H9 (cell line): ENCODE measurements around the gene FBXL19. TPM values are rescaled to one million over a fixed set of nuclear protein-coding genes. Genes with fewer than 3 reads are reported as not detected.

Experiments
- DNase-seq: peaks from one replicate; pipeline ENCODE4 v3.0.0-alpha.2; 2017
- H2AFZ ChIP-seq: one replicate; pipeline ENCODE4 v1.6.1; 2013; ENCODE audit warnings: mild to moderate bottlenecking, low read length, control low read depth, moderate library complexity
- H2AK5ac ChIP-seq: 2 replicates; pipeline ENCODE4 v1.6.1; 2013; ENCODE audit warnings: low read length, control low read depth, mixed read lengths; ENCODE audit not compliant: insufficient read length
- H2BK120ac ChIP-seq: one replicate; pipeline ENCODE4 v1.6.1; 2013; ENCODE audit warnings: low read depth, mild to moderate bottlenecking, low read length, control low read depth, inconsistent platforms; ENCODE audit not compliant: poor library complexity, severe bottlenecking
- H2BK12ac ChIP-seq: 2 replicates; pipeline ENCODE4 v1.6.1; 2013; ENCODE audit warnings: low read length, control low read depth, mixed read lengths, low read depth; ENCODE audit not compliant: insufficient read length
- H2BK15ac ChIP-seq: 2 replicates; pipeline ENCODE4 v1.6.1; 2013; ENCODE audit warnings: low read depth, low read length, control low read depth
- H2BK20ac ChIP-seq: one replicate; pipeline ENCODE4 v1.6.1; 2013; ENCODE audit warnings: low read depth, mild to moderate bottlenecking, low read length, control low read depth, inconsistent platforms; ENCODE audit not compliant: poor library complexity, severe bottlenecking
- H2BK5ac ChIP-seq: 2 replicates; pipeline ENCODE4 v1.6.1; 2013; ENCODE audit warnings: low read length, control low read depth, mixed read lengths; ENCODE audit not compliant: insufficient read length
- H3K14ac ChIP-seq: 2 replicates; pipeline ENCODE4 v1.6.1; 2013; ENCODE audit warnings: low read length, control low read depth; ENCODE audit not compliant: insufficient read depth
- H3K18ac ChIP-seq: 2 replicates; pipeline ENCODE4 v1.6.1; 2013; ENCODE audit warnings: low read depth, mild to moderate bottlenecking, mixed read lengths, low read length, control low read depth; ENCODE audit not compliant: insufficient read length
- H3K23ac ChIP-seq: 2 replicates; pipeline ENCODE4 v1.6.1; 2013; ENCODE audit warnings: low read length, control low read depth, mixed read lengths, low read depth; ENCODE audit not compliant: insufficient read length
- H3K23me2 ChIP-seq: 2 replicates; pipeline ENCODE4 v1.6.1; 2013; ENCODE audit warnings: low read depth, mild to moderate bottlenecking, mixed read lengths, low read length, control low read depth; ENCODE audit not compliant: insufficient read length, poor library complexity, severe bottlenecking
- H3K27ac ChIP-seq: 2 replicates; pipeline ENCODE4 v1.5.1; 2013; ENCODE audit warnings: low read length, control low read depth, mixed read lengths, low read depth; ENCODE audit not compliant: insufficient read length
- H3K27me3 ChIP-seq: 2 replicates; pipeline ENCODE4 v1.6.1; 2013; ENCODE audit warnings: low read length, control low read depth, inconsistent platforms; ENCODE audit not compliant: insufficient read depth
- H3K4ac ChIP-seq: 2 replicates; pipeline ENCODE4 v1.6.1; 2013; ENCODE audit warnings: low read depth, mild to moderate bottlenecking, control low read depth, inconsistent platforms, low read length, moderate library complexity
- H3K4me1 ChIP-seq: 2 replicates; pipeline ENCODE4 v1.6.1; 2013; ENCODE audit warnings: low read length, control low read depth, inconsistent platforms; ENCODE audit not compliant: insufficient read depth
- H3K4me2 ChIP-seq: 2 replicates; pipeline ENCODE4 v1.6.1; 2013; ENCODE audit warnings: low read length, control low read depth, mixed read lengths; ENCODE audit not compliant: insufficient read length, insufficient read depth
- H3K56ac ChIP-seq: 2 replicates; pipeline ENCODE4 v1.6.1; 2013; ENCODE audit warnings: low read depth, mild to moderate bottlenecking, mixed read lengths, low read length, control low read depth; ENCODE audit not compliant: insufficient read length
- H3K79me1 ChIP-seq: 2 replicates; pipeline ENCODE4 v1.6.1; 2013; ENCODE audit warnings: low read depth, mild to moderate bottlenecking, moderate library complexity, low read length, control low read depth, inconsistent platforms; ENCODE audit not compliant: insufficient read depth, poor library complexity, severe bottlenecking
- H3K79me2 ChIP-seq: 2 replicates; pipeline ENCODE4 v1.6.1; 2013; ENCODE audit warnings: low read length, control low read depth, inconsistent platforms; ENCODE audit not compliant: insufficient read depth
- H3K9ac ChIP-seq: 2 replicates; pipeline ENCODE4 v1.6.1; 2013; ENCODE audit warnings: low read length, control low read depth, mixed read lengths; ENCODE audit not compliant: insufficient read length; ENCODE audit errors: extremely low read depth
- H3K9me3 ChIP-seq: one replicate; pipeline ENCODE4 v1.6.1; 2013; ENCODE audit warnings: low read depth, low read length, inconsistent platforms; ENCODE audit not compliant: control insufficient read depth
- H3T11ph ChIP-seq: one replicate; pipeline ENCODE4 v1.6.1; 2013; ENCODE audit warnings: mild to moderate bottlenecking, low read length, control low read depth, inconsistent platforms
- H4K20me1 ChIP-seq: one replicate; pipeline ENCODE4 v1.6.1; 2013; ENCODE audit not compliant: control insufficient read depth, insufficient read length, insufficient read depth
- H4K5ac ChIP-seq: 2 replicates; pipeline ENCODE4 v1.6.1; 2013; ENCODE audit warnings: low read depth, mild to moderate bottlenecking, mixed read lengths, low read length, control low read depth; ENCODE audit not compliant: insufficient read length
- H4K8ac ChIP-seq: replicated peaks from 2 replicates; pipeline ENCODE4 v1.6.1; 2013; ENCODE audit warnings: low read length, control low read depth, mixed read lengths, low read depth; ENCODE audit not compliant: insufficient read length
- H4K91ac ChIP-seq: 2 replicates; pipeline ENCODE4 v1.6.1; 2013; ENCODE audit warnings: low read depth, mild to moderate bottlenecking, moderate library complexity, mixed read lengths, low read length, control low read depth; ENCODE audit not compliant: insufficient read length
- H3K27ac Mint-ChIP-seq, 3 experiments: 2 replicates in 2 of 3; 3 replicates in 1 of 3; pipeline ENCODE4 v1.8.0; 2020 to 2021; ENCODE audit warnings: mixed read lengths in 3 of 3, mild to moderate bottlenecking in 1 of 3, moderate library complexity in 1 of 3
- H3K27me3 Mint-ChIP-seq: 2 replicates; pipeline ENCODE4 v1.8.0; 2021; ENCODE audit warnings: low read depth, mild to moderate bottlenecking, moderate library complexity, mixed read lengths
- H3K36me3 Mint-ChIP-seq, 3 experiments: 2 replicates in 2 of 3; 3 replicates in 1 of 3; pipeline ENCODE4 v1.8.0; 2020 to 2021; ENCODE audit warnings: low read depth in 3 of 3, mixed read lengths in 3 of 3; ENCODE audit not compliant: insufficient read depth in 1 of 3
- H3K4me1 Mint-ChIP-seq, 2 experiments: 2 replicates each; pipeline ENCODE4 v1.8.0; 2020; ENCODE audit warnings: mixed read lengths in 2 of 2
- H3K4me3 Mint-ChIP-seq, 2 experiments: 2 replicates in 1 of 2; 3 replicates in 1 of 2; pipeline ENCODE4 v1.8.0; 2020 to 2021; ENCODE audit warnings: mild to moderate bottlenecking in 2 of 2, mixed read lengths in 2 of 2, moderate library complexity in 1 of 2
- H3K9me3 Mint-ChIP-seq, 2 experiments: 2 replicates in 1 of 2; 3 replicates in 1 of 2; pipeline ENCODE4 v1.8.0; 2020; ENCODE audit warnings: mild to moderate bottlenecking in 2 of 2, mixed read lengths in 2 of 2, moderate library complexity in 1 of 2
- CTCF ChIP-seq: fragments of 200-600 bp; sonication (generic); conservative IDR thresholded peaks from 3 replicates; pipeline ENCODE4 v1.8.0; 2021; ENCODE audit warnings: antibody characterized with exemption, mild to moderate bottlenecking
- WGBS: extraction: QIAGEN DNeasy Blood & Tissue Kit; methylation state at CpG from one replicate; pipeline ENCODE4 v1.1.7; 2013; ENCODE audit warnings: missing lambda C conversion rate, low lambda C conversion rate, mixed read lengths; ENCODE audit not compliant: insufficient read length; ENCODE audit errors: extremely low coverage; 5-methylcytosine and 5-hydroxymethylcytosine counted together
- total RNA-seq: library from RNA; stranded (reverse); gene quantifications from 2 replicates; pipeline ENCODE4 v1.2.1, GENCODE V29; 2021

The FBXL19 gene
- total RNA-seq, 1 experiment from 2014 or later, result 66.8 TPM

DNA sequence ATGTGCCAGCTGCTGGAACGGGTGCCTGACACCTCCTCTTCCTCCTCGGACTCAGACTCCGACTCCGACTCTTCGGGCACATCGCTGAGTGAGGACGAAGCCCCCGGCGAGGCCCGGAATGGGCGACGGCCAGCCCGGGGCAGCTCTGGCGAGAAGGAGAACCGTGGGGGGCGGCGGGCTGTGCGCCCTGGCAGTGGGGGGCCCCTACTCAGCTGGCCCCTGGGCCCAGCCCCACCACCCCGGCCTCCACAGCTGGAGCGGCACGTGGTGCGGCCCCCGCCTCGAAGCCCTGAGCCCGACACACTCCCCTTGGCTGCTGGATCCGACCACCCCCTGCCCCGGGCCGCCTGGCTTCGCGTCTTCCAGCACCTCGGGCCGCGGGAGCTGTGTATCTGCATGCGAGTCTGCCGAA is 6.8 kb downstream of the FBXL19 start:
- H3K36me3 Mint-ChIP-seq, result peaks cover 37 to 50% (median 46%) of the 10 kb centered on the region in 3 experiments
- H3K56ac ChIP-seq, result no peak overlapping the region
- no peak overlapping the region for H3K27ac ChIP-seq
- no peaks in the 10 kb centered on the region for H3K9me3 Mint-ChIP-seq
- no peak overlapping the region for H4K91ac ChIP-seq
- H3K4me1 Mint-ChIP-seq, result peaks cover 9 to 24% of the 10 kb centered on the region in 2 experiments
- no peak overlapping the region for H3K27ac Mint-ChIP-seq
- no peak overlapping the region for H2BK5ac ChIP-seq
- no peak overlapping the region for H2AFZ ChIP-seq
- no peak overlapping the region for H3K9ac ChIP-seq
- H3K27me3 ChIP-seq, result no peaks in the 10 kb centered on the region
- no peak overlapping the region for H2BK12ac ChIP-seq
- H3K79me1 ChIP-seq, result no peaks in the 10 kb centered on the region
- no peaks in the 10 kb centered on the region for H3K4me1 ChIP-seq
- no peak overlapping the region for H4K8ac ChIP-seq
- no peak overlapping the region for H3K4me2 ChIP-seq
- no peaks in the 10 kb centered on the region for H3K79me2 ChIP-seq
- H3T11ph ChIP-seq, result no peak overlapping the region
- H3K18ac ChIP-seq, result no peak overlapping the region
- no peak overlapping the region for H2BK15ac ChIP-seq
- no peak for TF ChIP-seq CTCF
- H3K14ac ChIP-seq, result no peak overlapping the region
- H3K23me2 ChIP-seq, result no peaks in the 10 kb centered on the region
- DNase-seq, result no peak
- no peak overlapping the region for H3K4ac ChIP-seq
- H3K23ac ChIP-seq, result no peak overlapping the region
- no peak overlapping the region for H2BK20ac ChIP-seq
- no peaks in the 10 kb centered on the region for H4K20me1 ChIP-seq
- no peaks in the 10 kb centered on the region for H3K27me3 Mint-ChIP-seq
- H2BK120ac ChIP-seq, result no peak overlapping the region
- no peaks in the 10 kb centered on the region for H3K9me3 ChIP-seq
- WGBS, result no CpG with 5 or more reads among the region's 35 CpGs
- no peak overlapping the region for H2AK5ac ChIP-seq
- H4K5ac ChIP-seq, result no peak overlapping the region
- H3K4me3 Mint-ChIP-seq, result no peak overlapping the region
